ENCODE data around the gene ITGB5. TPM values are rescaled to one million over a fixed set of nuclear protein-coding genes. Genes with fewer than 3 reads are reported as not detected.

The ITGB5 gene
- total and polyA plus RNA-seq, 2 donors (not counting 3 experiments of a cell fraction or from before 2014, with no cell fraction given), result 144 to 170 TPM

- intact Hi-C loops (cut with micrococcal nuclease) (no loop called here), dilution Hi-C loops (cut with MboI; ENCODE audit: extremely low pct_ligation_motif_present, low sequenced_read_pairs) (no loop called here)
- Histone ChIP-seq H3K4me3 (replicated peaks in 1 of 3; ENCODE audit: insufficient read depth in 1 of 3, low read depth in 1 of 3, low read length in 3 of 3) (no peak overlapping the region), H3K27ac (ENCODE audit: insufficient read depth, low read depth, low read length) (no peak overlapping the region), H2AFZ (ENCODE audit: low read depth, low read length) (no peak overlapping the region), H3K4me2 (ENCODE audit: insufficient read depth, low read length) (no peak overlapping the region), H3K9ac (replicated peaks; ENCODE audit: extremely low read depth, insufficient read depth, low read length) (no peak overlapping the region), H3K79me2 (ENCODE audit: control insufficient read depth, insufficient read depth, low read length) (no peaks in the 10 kb centered on the region), H4K20me1 (replicated peaks; ENCODE audit: control insufficient read depth, extremely low read depth, insufficient read depth, low read length) (no peaks in the 10 kb centered on the region), H3K4me1 (ENCODE audit: control insufficient read depth, extremely low read depth, insufficient read depth, low read length) (peaks cover 8% of the 10 kb centered on the region), H3K9me3 (replicated peaks; ENCODE audit: control insufficient read depth, insufficient read depth, low read length) (no peaks in the 10 kb centered on the region), H3K9me1 (replicated peaks; ENCODE audit: control insufficient read depth, extremely low read depth, insufficient read depth, low read length) (no peaks in the 10 kb centered on the region), H3K27me3 (ENCODE audit: control insufficient read depth in 2 of 2, insufficient read depth in 2 of 2, low read length in 2 of 2) (no peaks in the 10 kb centered on the region), H3K36me3 (ENCODE audit: control insufficient read depth in 2 of 2, extremely low read depth in 1 of 2, insufficient read depth in 2 of 2, low read length in 2 of 2) (peaks cover 0 to 2% of the 10 kb centered on the region in 2 experiments)
- no TSS peak for BruUV-seq (replicated peaks)
- no peak for TF ChIP-seq MYC (IDR thresholded peaks at IDR 0.05; ENCODE audit: low read depth, low read length)
- no peak for TF ChIP-seq CTCF (IDR thresholded peaks at IDR 0.05; ENCODE audit: extremely low read depth in 1 of 2, insufficient read depth in 1 of 2, low read depth in 1 of 2, low read length in 2 of 2)
- no peak for TF ChIP-seq POLR2A (IDR thresholded peaks at IDR 0.05; ENCODE audit: low read depth, low read length)
- TF ChIP-seq POLR2AphosphoS5 (IDR thresholded peaks at IDR 0.05; ENCODE audit: insufficient read depth, low read depth, low read length), result no peak
- no peak for TF ChIP-seq GATA2 (IDR thresholded peaks at IDR 0.05; ENCODE audit: insufficient read depth, insufficient read length, low read depth, low read length)
- TF ChIP-seq MAX (IDR thresholded peaks at IDR 0.05; ENCODE audit: insufficient read depth, insufficient read length), result no peak
- no peak for TF ChIP-seq FOS (IDR thresholded peaks at IDR 0.05; ENCODE audit: borderline replicate concordance, insufficient read depth, low read length)
- no peak for TF ChIP-seq JUN (IDR thresholded peaks at IDR 0.05; ENCODE audit: borderline replicate concordance, insufficient read depth, insufficient read length, low read depth)
- TF ChIP-seq EZH2 (IDR thresholded peaks at IDR 0.05; ENCODE audit: borderline replicate concordance, low read depth, low read length, severe bottlenecking), result no peak
- FAIRE-seq (no peak), DNase-seq (ENCODE audit: low read depth, low spot score) (no peak)
- POLR2A ChIA-PET, result no interaction called here
- CTCF ChIA-PET, result interaction anchor here (1.4 kb wide), 1 partner anchor 42 kb away, joined by 4 read pairs; no protein-coding TSS in a partner anchor
These were observed 84.5 kb downstream of the ITGB5 start for GRCh38 chr3:124802702-124803101.

Measured in endothelial cell of umbilical vein (primary cell).